ENCODE results near the gene GALNT14.

Gene GALNT14

GRCh38 chr2:30955516-30956132, 182.6 kb downstream of the GALNT14 start:
- TF ChIP-seq CTCF (IDR thresholded peaks at IDR 0.05; ENCODE audit: borderline replicate concordance, extremely low read depth, low read length, poor library complexity, severe bottlenecking) (no peak), EZH2 (IDR thresholded peaks at IDR 0.05; ENCODE audit: borderline replicate concordance, low read depth, low read length, severe bottlenecking) (no peak)
- Histone ChIP-seq H3K27me3 (ENCODE audit: insufficient read depth, low read length, poor library complexity) (no peaks in the 10 kb centered on the region), H3K79me2 (ENCODE audit: insufficient read depth, low read length) (no peaks in the 10 kb centered on the region), H3K9me3 (ENCODE audit: insufficient read depth, low read length, severe bottlenecking) (no peaks in the 10 kb centered on the region), H4K20me1 (ENCODE audit: insufficient read depth, low read length) (no peaks in the 10 kb centered on the region), H2AFZ (ENCODE audit: low read depth, low read length) (no peak overlapping the region), H3K4me2 (ENCODE audit: insufficient read depth, low read length) (no peak overlapping the region), H3K27ac (ENCODE audit: low read length) (no peak overlapping the region), H3K4me3 (ENCODE audit: low read depth in 1 of 2, low read length in 2 of 2) (no peak overlapping the region), H3K4me1 (ENCODE audit: insufficient read depth, low read length) (no peaks in the 10 kb centered on the region), H3K9ac (ENCODE audit: low read depth, low read length) (no peak overlapping the region), H3K36me3 (ENCODE audit: insufficient read depth, low read length) (no peaks in the 10 kb centered on the region)
- DNase-seq (no peak), ATAC-seq (ENCODE audit: insufficient read depth, low read depth) (no peak)

GRCh38 chr2:30950339-30950738, 187.9 kb downstream of the GALNT14 start:
- Histone ChIP-seq H3K9me3 (ENCODE audit: insufficient read depth, low read length, severe bottlenecking) (no peaks in the 10 kb centered on the region), H3K27ac (ENCODE audit: low read length) (no peak overlapping the region), H2AFZ (ENCODE audit: low read depth, low read length) (no peak overlapping the region), H3K9ac (ENCODE audit: low read depth, low read length) (no peak overlapping the region), H3K27me3 (ENCODE audit: insufficient read depth, low read length, poor library complexity) (no peaks in the 10 kb centered on the region), H3K4me1 (ENCODE audit: insufficient read depth, low read length) (no peaks in the 10 kb centered on the region), H4K20me1 (ENCODE audit: insufficient read depth, low read length) (no peaks in the 10 kb centered on the region), H3K36me3 (ENCODE audit: insufficient read depth, low read length) (no peaks in the 10 kb centered on the region), H3K4me2 (ENCODE audit: insufficient read depth, low read length) (no peak overlapping the region), H3K79me2 (ENCODE audit: insufficient read depth, low read length) (no peaks in the 10 kb centered on the region), H3K4me3 (ENCODE audit: low read depth in 1 of 2, low read length in 2 of 2) (no peak overlapping the region)
- DNase-seq (no peak), ATAC-seq (ENCODE audit: insufficient read depth, low read depth) (no peak)
- TF ChIP-seq CTCF (IDR thresholded peaks at IDR 0.05; ENCODE audit: borderline replicate concordance, extremely low read depth, low read length, poor library complexity, severe bottlenecking) (no peak), EZH2 (IDR thresholded peaks at IDR 0.05; ENCODE audit: borderline replicate concordance, low read depth, low read length, severe bottlenecking) (no peak)

- Histone ChIP-seq H3K9ac (ENCODE audit: low read depth, low read length) (no peak overlapping the region), H3K4me2 (ENCODE audit: insufficient read depth, low read length) (no peak overlapping the region), H3K27ac (ENCODE audit: low read length) (no peak overlapping the region), H2AFZ (ENCODE audit: low read depth, low read length) (no peak overlapping the region), H3K27me3 (ENCODE audit: insufficient read depth, low read length, poor library complexity) (no peaks in the 10 kb centered on the region), H3K79me2 (ENCODE audit: insufficient read depth, low read length) (no peaks in the 10 kb centered on the region), H3K36me3 (ENCODE audit: insufficient read depth, low read length) (no peaks in the 10 kb centered on the region), H3K9me3 (ENCODE audit: insufficient read depth, low read length, severe bottlenecking) (no peaks in the 10 kb centered on the region), H3K4me3 (ENCODE audit: low read depth in 1 of 2, low read length in 2 of 2) (no peak overlapping the region), H4K20me1 (ENCODE audit: insufficient read depth, low read length) (no peaks in the 10 kb centered on the region), H3K4me1 (ENCODE audit: insufficient read depth, low read length) (no peaks in the 10 kb centered on the region)
- ATAC-seq (ENCODE audit: insufficient read depth, low read depth): no peak
- DNase-seq: no peak
- no peak for TF ChIP-seq CTCF (IDR thresholded peaks at IDR 0.05; ENCODE audit: borderline replicate concordance, extremely low read depth, low read length, poor library complexity, severe bottlenecking)
- no peak for TF ChIP-seq EZH2 (IDR thresholded peaks at IDR 0.05; ENCODE audit: borderline replicate concordance, low read depth, low read length, severe bottlenecking)
Observed at GRCh38 chr2:30949435-30949834, 188.8 kb downstream of the GALNT14 start.
